HAP-1 (cell line): Measurements from ENCODE around the gene USP48.

Experiments
- DNase-seq, 2 experiments: peaks; one replicate each; pipeline ENCODE4 v3.0.0-alpha.2; 2016 to 2020; ENCODE audit warnings: low spot score in 2 of 2
- H3K27me3 ChIP-seq: fragments of 250-450 bp; sonication (Bioruptor Pico); 2 replicates; pipeline ENCODE4 v1.5.1; 2020; ENCODE audit warnings: low read depth, mild to moderate bottlenecking, moderate library complexity
- H3K36me3 ChIP-seq: fragments of 250-450 bp; sonication (Bioruptor Pico); replicated peaks from 2 replicates; pipeline ENCODE4 v1.5.1; 2020; ENCODE audit warnings: mild to moderate bottlenecking
- H3K4me1 ChIP-seq: fragments of 250-450 bp; sonication (Bioruptor Pico); 2 replicates; pipeline ENCODE4 v1.5.1; 2020; ENCODE audit warnings: mild to moderate bottlenecking
- H3K4me3 ChIP-seq: fragments of 250-450 bp; sonication (Bioruptor Pico); 2 replicates; pipeline ENCODE4 v1.5.1; 2020; ENCODE audit warnings: mild to moderate bottlenecking, moderate library complexity
- H3K9me3 ChIP-seq: fragments of 250-450 bp; sonication (Bioruptor Pico); 2 replicates; pipeline ENCODE4 v1.5.1; 2020; ENCODE audit warnings: mild to moderate bottlenecking, moderate library complexity
- in situ Hi-C: fragments of 300-500 bp; cut with MboI; formaldehyde crosslinking; loops from 3 replicates; pipeline ENCODE4 v1.14.3; 2020; ENCODE audit warnings: low sequenced_read_pairs, inconsistent platforms, mixed read lengths

USP48 gene

DNA sequence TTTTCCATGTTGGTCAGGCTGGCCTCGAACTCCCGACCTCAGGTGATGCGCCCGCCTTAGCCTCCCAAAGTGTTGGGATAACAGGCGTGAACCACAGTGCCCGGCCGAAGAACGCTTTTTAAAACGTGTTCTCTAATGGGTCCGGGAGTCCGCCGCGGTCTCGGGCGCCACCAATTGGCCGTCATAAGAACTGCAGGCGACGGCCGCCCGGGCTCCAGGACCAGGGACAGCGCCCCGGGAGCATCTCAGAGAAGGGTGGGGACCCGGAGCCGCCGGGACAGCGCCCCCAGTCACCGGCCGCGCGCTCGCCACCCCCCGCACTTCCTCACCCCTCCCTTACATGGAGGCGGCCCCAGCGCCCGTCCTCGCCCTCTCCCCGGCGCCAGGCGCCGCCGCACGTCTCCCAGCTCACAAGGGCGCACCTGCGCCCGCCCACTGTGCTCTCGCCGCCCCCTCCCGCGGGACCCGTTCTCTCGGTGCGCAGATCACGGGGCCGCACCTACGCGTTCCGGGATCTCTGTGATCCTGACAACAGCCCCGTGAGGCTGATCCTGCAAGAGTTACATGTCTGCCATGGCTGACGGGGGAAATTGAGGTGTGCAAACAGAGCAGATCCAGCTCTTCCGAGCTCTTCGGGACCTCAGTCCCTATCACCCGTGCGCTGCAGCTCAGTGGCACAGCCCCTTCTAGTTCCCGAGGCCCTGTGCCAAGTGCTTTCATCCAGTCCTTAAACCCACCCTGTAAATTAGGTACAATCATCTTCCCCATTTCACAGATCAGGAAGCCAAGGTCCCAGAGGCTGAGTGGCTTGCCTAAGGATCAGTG is 123.6 kb downstream of the USP48 start:
- peak; percentile 55 to 86 for DNase-seq
- H3K4me1 ChIP-seq, result no peaks in the 10 kb centered on the region; the same call in 1 of the 2 replicates
- no peaks in the 10 kb centered on the region; the same call in 1 of the 2 replicates for H3K9me3 ChIP-seq
- peak overlapping the region; percentile 21 for H3K4me3 ChIP-seq
- in situ Hi-C loops, result no loop called here
- no peaks in the 10 kb centered on the region for H3K27me3 ChIP-seq
- H3K36me3 ChIP-seq, result no peaks in the 10 kb centered on the region

DNA sequence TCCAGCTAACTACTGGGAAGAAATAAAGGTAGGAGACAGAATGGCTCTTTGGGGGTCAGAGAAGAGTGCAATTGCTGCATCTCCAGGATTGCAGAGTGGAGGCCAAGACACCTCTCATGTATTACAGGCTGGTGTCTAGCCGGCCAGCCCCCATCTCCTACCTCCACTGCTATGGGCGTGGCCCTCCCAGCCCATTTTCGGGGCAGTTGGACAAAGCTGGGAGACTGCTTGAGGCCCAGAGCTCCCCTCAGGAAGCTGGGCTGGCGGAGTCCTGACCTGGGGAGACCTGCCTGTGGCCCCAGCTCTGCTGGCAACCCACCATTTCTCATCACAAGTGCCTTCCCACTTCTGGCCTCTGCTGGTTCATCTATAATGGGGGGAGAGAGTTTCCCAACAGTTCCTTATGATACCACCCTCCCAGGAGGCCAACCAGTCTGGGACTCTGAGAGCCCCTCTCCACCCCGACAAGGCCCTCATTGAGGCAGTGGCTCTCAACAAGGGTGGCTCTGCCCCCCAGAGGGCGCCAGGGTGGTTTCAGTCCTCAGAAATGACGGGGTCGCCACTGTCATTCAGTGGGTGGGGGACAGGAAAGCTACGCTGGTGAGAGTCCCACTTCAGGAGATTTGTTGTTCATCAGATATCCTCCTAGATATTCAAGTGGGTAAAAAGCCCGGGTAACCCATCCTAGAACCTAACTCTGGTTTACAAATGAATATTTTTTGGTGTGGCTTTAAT is 125.3 kb downstream of the USP48 start:
- Histone ChIP-seq H3K4me3 (no peak overlapping the region), H3K9me3 (no peaks in the 10 kb centered on the region; the same call in 1 of the 2 replicates), H3K27me3 (no peaks in the 10 kb centered on the region), H3K4me1 (no peaks in the 10 kb centered on the region; the same call in 1 of the 2 replicates), H3K36me3 (no peaks in the 10 kb centered on the region)
- in situ Hi-C loops, result no loop called here
- no peak for DNase-seq

- no peaks in the 10 kb centered on the region; the same call in 1 of the 2 replicates for H3K9me3 ChIP-seq
- no peaks in the 10 kb centered on the region for H3K27me3 ChIP-seq
- H3K4me3 ChIP-seq, result no peak overlapping the region
- in situ Hi-C loops, result no loop called here
- peaks cover 4% of the 10 kb centered on the region for H3K4me1 ChIP-seq
- H3K36me3 ChIP-seq, result no peaks in the 10 kb centered on the region
- DNase-seq, result peak; percentile 21 to 48
Observed at GRCh38 chr1:21655748-21656147, 127.2 kb downstream of the USP48 start.

DNA sequence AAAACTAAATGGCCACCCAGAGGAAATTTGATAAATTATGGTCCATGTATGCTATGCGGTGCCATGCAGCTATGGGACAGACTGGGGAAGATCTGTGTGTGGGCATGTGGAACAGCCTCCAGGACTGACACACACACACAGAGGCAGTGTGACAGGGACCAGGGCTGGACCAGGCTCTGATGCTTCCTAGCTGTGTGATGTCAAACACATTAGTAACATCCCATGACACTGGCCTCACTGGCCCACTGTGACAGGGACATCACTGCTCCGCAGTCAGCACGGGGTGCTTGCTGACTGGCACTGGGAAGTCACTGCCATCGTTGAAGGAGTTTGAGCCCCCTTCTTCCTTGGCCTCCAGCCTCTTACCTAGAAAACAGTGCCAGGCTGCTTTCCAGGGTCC is 127.7 kb downstream of the USP48 start:
- in situ Hi-C loops, result no loop called here
- no peaks in the 10 kb centered on the region for H3K36me3 ChIP-seq
- peaks cover 4% of the 10 kb centered on the region for H3K4me1 ChIP-seq
- H3K27me3 ChIP-seq, result no peaks in the 10 kb centered on the region
- H3K9me3 ChIP-seq, result no peaks in the 10 kb centered on the region; the same call in 1 of the 2 replicates
- no peak for DNase-seq
- no peak overlapping the region for H3K4me3 ChIP-seq

- Histone ChIP-seq H3K4me3 (no peak overlapping the region), H3K9me3 (no peaks in the 10 kb centered on the region), H3K36me3 (no peaks in the 10 kb centered on the region), H3K27me3 (no peaks in the 10 kb centered on the region), H3K4me1 (peaks cover 4% of the 10 kb centered on the region)
- no peak for DNase-seq
- in situ Hi-C loops, result no loop called here
Observed at GRCh38 chr1:21654209-21654608, 128.7 kb downstream of the USP48 start.

DNA sequence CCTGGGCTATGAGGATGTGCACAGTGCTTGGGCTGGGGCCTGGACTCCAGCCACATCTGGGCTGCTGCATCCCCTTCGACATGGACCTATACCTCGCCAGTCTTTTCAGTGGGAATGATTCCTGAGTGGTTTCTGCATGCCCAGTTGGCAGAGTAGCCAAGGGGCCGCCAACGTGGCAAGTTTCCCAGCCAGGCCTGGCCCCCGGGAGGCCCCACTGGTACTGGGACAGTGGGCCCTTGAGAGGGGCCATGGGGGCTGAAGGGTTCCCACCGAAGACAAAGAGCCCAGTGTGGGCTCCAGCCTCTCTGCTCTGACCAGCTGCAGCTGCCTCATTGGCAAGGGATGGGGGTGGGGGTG is 129.2 kb downstream of the USP48 start:
- Histone ChIP-seq H3K4me3 (no peak overlapping the region), H3K36me3 (no peaks in the 10 kb centered on the region), H3K9me3 (no peaks in the 10 kb centered on the region), H3K27me3 (no peaks in the 10 kb centered on the region), H3K4me1 (peaks cover 4% of the 10 kb centered on the region)
- DNase-seq, result no peak
- in situ Hi-C loops, result no loop called here

DNA sequence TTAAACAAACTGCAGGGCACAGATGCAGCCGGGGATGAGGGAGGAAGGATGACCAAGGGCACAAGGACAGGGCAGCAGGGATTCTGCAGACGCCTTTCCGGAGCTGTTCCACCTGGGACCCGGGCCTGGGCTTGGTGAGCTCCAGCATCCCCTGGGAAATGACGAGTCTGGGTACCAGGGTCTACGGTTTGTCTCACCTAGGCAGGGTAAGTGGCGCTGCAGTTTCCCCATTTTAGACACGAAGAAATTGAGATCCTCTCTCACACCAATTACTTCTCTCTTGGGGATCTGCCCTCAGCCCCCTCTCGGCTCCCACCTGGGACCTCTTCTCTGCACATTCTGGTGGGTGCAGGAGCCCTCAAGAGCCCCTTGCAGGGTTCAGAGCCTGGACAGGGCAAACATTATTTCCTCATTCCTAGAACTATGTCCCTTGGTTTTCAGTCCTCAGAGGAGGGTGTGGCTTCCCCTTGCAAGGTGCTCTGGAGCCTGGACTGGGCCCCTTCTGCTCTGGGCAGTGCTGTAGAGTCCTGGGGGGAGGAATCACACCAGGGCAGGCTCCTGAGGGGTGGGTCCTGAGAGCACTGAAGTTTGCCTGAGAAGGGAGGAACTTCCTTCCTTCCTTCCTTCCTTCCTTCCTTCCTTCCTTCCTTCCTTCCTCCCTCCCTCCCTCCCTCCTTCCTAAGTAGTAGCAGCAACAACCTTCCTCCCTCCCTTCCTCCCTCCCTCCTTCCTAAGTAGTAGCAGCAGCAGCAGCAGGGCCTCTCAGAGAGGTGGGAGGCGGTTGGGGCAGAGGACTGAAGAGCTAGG is 129.8 kb downstream of the USP48 start:
- no peaks in the 10 kb centered on the region for H3K9me3 ChIP-seq
- no peak for DNase-seq
- no peaks in the 10 kb centered on the region for H3K36me3 ChIP-seq
- peaks cover 4% of the 10 kb centered on the region for H3K4me1 ChIP-seq
- in situ Hi-C loops, result no loop called here
- H3K4me3 ChIP-seq, result no peak overlapping the region
- no peaks in the 10 kb centered on the region for H3K27me3 ChIP-seq

DNA sequence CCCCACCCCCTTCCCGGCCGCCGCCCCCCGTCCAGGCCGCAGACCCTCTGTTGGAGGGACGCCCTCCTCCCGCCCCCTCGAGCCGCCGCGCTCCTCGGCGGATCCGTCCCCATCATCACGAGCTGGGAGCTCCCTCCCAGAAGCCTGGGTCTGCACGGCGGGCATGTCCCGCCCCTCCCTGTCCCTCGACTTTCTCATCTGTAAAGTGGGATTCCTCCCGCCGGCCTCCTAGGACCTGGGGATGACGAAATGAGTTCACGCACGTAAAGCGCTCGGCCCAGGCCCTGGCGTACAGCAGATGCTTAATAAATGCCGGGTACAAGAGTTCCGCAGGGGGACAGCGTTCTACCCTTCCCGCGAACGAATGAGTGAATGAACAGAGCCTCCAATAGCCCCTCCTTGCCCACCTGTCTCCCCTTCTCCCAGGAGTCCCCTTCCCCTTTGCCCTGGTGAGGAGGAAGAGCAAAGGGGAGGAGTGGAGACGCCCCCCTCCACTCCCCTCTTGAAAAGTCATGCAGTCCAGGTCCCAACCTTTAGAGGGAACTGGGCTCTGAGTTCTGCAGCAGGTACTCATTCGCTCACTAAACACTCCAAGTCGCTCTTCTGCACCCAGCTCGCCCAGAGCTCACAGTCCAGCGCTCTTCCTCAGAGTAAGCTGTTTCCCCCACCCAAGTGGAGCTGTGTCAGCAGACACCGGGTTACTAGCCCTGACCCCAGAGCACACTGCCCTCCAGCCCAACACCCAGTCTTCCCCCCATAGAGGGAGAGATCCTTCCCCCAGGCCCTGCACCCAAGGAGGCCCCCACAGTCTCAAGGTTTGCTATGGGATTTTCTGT is 130.6 kb downstream of the USP48 start:
- peaks cover 4% of the 10 kb centered on the region for H3K4me1 ChIP-seq
- no peaks in the 10 kb centered on the region for H3K9me3 ChIP-seq
- no peak for DNase-seq
- no peaks in the 10 kb centered on the region for H3K27me3 ChIP-seq
- in situ Hi-C loops, result no loop called here
- H3K4me3 ChIP-seq, result no peak overlapping the region
- H3K36me3 ChIP-seq, result no peaks in the 10 kb centered on the region

DNA sequence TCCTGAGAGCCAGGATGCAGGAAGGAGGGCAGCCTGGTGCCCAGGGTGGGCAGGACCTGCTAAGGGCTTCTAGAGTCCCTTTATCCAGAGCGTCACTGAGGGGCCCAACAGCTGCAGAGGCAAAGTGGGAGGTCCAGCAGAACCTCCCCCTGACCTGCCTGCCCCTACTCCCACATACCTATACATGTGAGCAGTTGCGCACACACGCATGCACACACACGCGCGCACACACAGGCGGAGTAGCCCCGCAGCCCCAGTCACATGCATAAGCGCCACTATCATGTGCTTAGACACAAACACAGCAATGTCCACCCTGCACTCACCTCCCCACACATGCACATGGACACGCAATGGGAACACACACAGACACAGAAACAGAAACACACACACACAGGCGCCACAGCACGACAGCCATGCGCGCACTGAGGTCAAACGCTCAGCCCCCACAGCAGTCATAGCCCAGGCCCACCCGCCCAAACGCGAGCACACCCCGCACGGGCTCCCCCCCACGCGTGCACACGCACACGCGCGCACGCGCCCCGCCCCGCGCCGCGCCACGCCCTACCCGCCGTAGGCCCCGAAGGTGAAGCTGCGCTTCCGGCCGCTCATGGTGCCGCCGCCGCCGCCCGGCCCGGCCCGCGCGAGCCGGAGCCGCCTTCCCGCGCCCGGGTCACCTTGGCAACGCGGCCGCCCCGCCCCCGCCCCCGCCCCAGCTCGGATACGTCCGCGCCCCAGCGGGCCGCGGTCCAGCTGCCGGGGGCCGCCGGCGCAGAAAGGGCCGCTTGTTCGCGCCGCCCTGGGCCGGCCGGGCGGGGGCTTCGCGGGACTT is 131.5 kb downstream of the USP48 start:
- Histone ChIP-seq H3K4me1 (peaks cover 4% of the 10 kb centered on the region), H3K36me3 (no peaks in the 10 kb centered on the region), H3K4me3 (peak overlapping the region; percentile 24), H3K27me3 (no peaks in the 10 kb centered on the region), H3K9me3 (no peaks in the 10 kb centered on the region)
- peak; percentile 36 to 68 for DNase-seq
- in situ Hi-C loops, result no loop called here

DNA sequence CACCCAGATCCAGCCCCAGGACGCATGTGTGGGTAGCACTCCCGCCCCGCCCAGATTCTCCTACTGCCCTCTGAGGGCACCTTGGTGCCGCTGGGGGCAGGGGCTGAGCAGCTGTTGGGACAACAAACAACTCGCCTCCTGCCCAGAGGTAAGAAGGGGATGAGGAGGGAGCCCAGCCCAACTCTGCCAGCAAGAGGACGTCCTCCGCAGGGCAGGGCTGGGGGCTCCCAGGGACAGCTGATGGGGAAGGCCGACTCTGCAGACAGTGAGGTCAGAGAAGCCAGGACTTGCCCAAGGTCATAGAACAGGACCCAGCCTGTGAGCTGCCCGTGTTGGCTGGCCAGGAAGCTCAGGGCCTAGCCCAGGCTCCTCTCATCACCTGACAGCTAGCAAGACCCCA is 132.5 kb downstream of the USP48 start:
- Histone ChIP-seq H3K36me3 (no peaks in the 10 kb centered on the region), H3K9me3 (no peaks in the 10 kb centered on the region), H3K4me1 (peaks cover 4% of the 10 kb centered on the region), H3K27me3 (no peaks in the 10 kb centered on the region), H3K4me3 (no peak overlapping the region)
- DNase-seq, result no peak
- in situ Hi-C loops, result no loop called here

DNA sequence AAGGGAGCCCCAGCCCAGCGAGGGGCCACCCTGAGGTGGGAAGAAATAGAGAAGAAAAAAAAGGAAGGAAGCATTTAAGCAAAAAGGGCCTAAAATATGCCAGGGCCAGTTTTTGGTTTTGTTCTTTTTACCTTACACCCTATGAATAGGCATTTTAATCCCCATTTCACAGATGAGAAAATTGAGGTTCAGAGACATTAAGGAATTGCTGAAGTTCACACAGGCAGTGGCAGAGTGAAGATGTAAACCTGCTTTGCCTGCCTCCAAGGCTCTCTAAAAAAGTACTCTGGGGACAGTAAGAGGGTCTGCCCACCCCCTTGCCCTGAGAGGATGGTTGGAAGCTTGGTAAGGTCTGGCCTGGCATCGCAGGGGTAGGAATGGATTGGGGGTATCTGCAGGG is 133.6 kb downstream of the USP48 start:
- H3K4me1 ChIP-seq, result peaks cover 4% of the 10 kb centered on the region
- no peaks in the 10 kb centered on the region for H3K27me3 ChIP-seq
- in situ Hi-C loops, result no loop called here
- DNase-seq, result no peak
- no peaks in the 10 kb centered on the region for H3K36me3 ChIP-seq
- H3K9me3 ChIP-seq, result no peaks in the 10 kb centered on the region
- H3K4me3 ChIP-seq, result no peak overlapping the region

- Histone ChIP-seq H3K27me3 (no peaks in the 10 kb centered on the region), H3K9me3 (no peaks in the 10 kb centered on the region), H3K36me3 (no peaks in the 10 kb centered on the region), H3K4me1 (peaks cover 4% of the 10 kb centered on the region), H3K4me3 (no peak overlapping the region)
- in situ Hi-C loops, result no loop called here
- DNase-seq, result no peak
Observed at GRCh38 chr1:21648791-21649190, 134.2 kb downstream of the USP48 start.
